GM12891 (cell line): ENCODE measurements around the gene LTO1.

ENCODE experiments used
- PAX5 ChIP-seq: IDR thresholded peaks from 2 replicates; pipeline ENCODE4 v1.6.1; 2011; ENCODE audit warnings: low read length, moderate library complexity, mild to moderate bottlenecking; ENCODE audit not compliant: insufficient read depth, severe bottlenecking
- POLR2A ChIP-seq: IDR thresholded peaks from 2 replicates; pipeline ENCODE4 v1.6.1; 2011; ENCODE audit warnings: low read depth, low read length, control low read depth
- POLR2AphosphoS5 ChIP-seq: IDR thresholded peaks from 2 replicates; pipeline ENCODE4 v1.6.1; 2011; ENCODE audit warnings: low read depth, low read length, control low read depth
- POU2F2 ChIP-seq: IDR thresholded peaks from 2 replicates; pipeline ENCODE4 v1.6.1; 2011; ENCODE audit warnings: low read depth, mild to moderate bottlenecking, control low read depth, low read length, moderate library complexity
- SPI1 ChIP-seq: IDR thresholded peaks from 2 replicates; pipeline ENCODE4 v1.6.1; 2011; ENCODE audit warnings: low read depth, low read length, control low read depth
- TAF1 ChIP-seq: IDR thresholded peaks from 2 replicates; pipeline ENCODE4 v1.6.1; 2011; ENCODE audit warnings: low read depth, low read length, control low read depth

DNA sequence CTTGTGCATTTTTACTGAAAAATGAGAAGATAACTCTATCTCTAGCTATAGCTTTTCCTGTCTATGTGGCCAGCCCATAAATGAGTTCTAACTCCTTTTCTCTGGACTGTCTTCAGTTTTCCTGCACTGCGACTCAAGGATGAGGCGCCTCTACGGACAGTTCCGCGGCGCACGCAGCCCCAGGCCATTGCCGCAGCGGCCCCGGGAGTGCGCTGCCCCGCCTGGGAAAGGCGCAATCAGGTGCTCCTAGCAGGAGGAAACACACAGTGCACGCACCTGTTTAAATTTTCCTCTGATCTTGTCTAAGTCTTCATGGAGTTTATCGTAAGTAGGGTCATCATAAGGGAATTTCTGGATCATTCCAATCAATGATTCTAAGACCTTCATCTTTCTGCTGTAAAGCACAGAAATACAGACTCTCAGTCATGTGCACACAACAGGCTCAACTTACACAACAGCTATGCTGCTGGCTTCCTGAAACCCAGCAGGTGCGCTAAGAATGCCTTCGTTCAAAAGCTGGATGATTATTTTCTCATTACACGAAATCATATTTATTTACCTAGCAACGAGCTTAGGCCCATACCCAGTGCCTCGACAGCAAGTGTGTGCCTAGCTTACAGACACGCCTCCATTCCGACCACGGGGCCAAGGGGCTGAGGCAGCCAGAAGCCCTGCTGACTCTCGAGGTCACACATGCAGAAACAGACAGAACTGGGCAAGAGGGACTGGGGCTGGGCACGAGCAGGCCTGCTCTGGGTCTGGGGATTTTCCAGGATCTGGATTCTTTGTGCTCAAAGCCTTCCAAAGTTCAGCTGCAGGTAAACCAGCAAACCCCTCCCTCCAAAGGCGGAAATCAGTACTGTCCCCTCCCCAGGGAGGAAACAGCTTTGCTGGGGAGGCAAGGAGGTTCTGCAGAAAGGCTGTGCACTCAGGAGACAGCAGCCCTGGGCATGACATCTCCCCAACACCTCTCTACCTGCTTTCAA is 7.2 kb downstream of the LTO1 start:
- TF ChIP-seq POLR2A (no peak), POLR2AphosphoS5 (no peak), SPI1 (no peak), PAX5 (no peak), TAF1 (no peak), POU2F2 (no peak)
